ENCODE data around the gene GPAT2.
A peak's percentile ranks its signal among the peaks of the same experiment; 100 is the strongest.

GPAT2 gene

GRCh38 chr2:96065381-96065930 is 30.7 kb upstream of the GPAT2 start:
- TF ChIP-seq CREB1 (IDR thresholded peaks at IDR 0.05; ENCODE audit: low read depth): no peak
- no peak for TF ChIP-seq REST (IDR thresholded peaks at IDR 0.05; ENCODE audit: low read depth)

DNA sequence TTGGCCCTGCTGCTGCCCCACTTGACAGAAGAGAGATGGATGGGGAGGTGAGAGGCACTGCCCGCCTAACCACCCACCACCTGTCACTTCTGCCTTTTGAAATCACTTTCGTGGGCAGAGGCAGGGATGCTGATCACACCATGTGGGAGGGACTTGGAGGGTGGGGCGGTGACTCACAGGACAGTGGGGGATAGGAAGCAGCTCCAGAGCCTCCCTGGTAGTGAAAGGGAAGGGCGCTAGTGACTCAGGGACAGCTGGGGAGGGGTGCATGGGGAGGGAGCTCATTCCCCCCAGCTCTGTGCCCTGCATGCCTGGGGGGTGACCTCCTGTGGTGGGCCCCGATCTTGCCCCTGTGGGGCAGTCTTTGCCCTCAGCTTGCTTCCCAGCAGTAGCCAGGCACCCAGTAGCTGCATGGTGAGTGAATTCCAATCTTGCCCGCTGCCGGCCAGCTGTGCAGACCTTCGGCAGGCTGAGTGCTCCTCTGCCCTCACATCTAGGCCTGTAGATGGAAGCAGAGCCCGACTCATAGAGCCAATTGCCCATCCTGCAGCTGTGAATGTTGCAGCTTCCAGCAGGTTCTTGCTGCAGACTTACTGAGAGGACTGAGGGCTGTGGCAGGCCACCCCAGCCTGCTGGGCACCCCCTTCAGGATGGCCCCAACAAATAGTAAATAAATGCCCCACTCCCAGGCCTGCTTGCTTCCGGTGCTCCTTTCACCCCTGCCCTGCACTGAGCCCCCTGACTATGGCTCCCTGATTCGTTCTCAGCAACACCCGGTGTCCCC is 28.6 kb upstream of the GPAT2 start:
- TF ChIP-seq RAD21 (IDR thresholded peaks at IDR 0.05; ENCODE audit: low read depth): peak; percentile 35; the same call in 1 of the 2 replicates

DNA sequence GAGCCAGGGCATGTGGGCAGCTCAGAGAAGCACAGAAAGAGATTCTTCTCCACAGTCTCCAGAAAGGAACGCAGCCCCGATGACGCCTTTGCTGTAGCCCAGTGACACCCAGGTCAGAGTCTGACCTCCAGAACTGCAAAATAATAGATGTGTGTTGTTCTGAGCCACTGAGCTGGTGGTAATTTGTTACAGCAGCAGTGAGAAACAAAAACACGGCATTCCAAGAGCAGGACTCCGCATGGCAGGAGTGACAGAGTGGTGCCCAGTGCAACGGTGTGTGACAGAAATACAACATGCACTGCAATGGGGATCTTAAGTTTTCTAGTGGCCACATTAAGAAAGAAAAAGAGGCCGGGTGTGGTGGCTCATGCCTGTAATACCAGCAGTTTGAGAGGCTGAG is 18.7 kb upstream of the GPAT2 start:
- peak; percentile 22; the same call in 1 of the 2 replicates for TF ChIP-seq TEAD4 (IDR thresholded peaks at IDR 0.05)

DNA sequence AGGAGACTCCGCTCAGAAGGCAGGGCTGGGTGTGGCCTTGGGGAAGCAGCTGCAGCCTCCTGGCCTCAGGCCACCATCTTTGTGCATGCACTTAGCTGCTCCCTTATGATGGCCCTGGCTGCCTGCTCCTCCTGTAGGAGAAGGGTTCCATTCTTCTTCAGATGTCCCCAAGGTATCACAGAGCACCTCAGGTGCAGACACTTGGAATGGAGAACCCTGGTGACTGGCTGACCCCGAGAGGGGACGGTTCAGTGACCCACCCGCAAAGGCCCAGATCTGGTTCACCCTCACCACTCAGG is 9.6 kb downstream of the GPAT2 start:
- no peak for TF ChIP-seq EP300 (IDR thresholded peaks at IDR 0.05; ENCODE audit: borderline replicate concordance)
- no peak for TF ChIP-seq FOXM1 (IDR thresholded peaks at IDR 0.05; ENCODE audit: borderline replicate concordance, low read depth)
- no peak for TF ChIP-seq CEBPB (IDR thresholded peaks at IDR 0.05)
- no peak for TF ChIP-seq MAX (IDR thresholded peaks at IDR 0.05)
- TF ChIP-seq, protein P1, sequence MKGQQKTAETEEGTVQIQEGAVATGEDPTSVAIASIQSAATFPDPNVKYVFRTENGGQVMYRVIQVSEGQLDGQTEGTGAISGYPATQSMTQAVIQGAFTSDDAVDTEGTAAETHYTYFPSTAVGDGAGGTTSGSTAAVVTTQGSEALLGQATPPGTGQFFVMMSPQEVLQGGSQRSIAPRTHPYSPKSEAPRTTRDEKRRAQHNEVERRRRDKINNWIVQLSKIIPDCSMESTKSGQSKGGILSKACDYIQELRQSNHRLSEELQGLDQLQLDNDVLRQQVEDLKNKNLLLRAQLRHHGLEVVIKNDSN (IDR thresholded peaks at IDR 0.05): no peak
- TF ChIP-seq NFIC (IDR thresholded peaks at IDR 0.05): no peak
- no peak for TF ChIP-seq EGR1 (IDR thresholded peaks at IDR 0.05)
- no peak for TF ChIP-seq REST (IDR thresholded peaks at IDR 0.05; ENCODE audit: low read depth)
- TF ChIP-seq RAD21 (IDR thresholded peaks at IDR 0.05; ENCODE audit: low read depth): no peak
- TF ChIP-seq TCF12 (IDR thresholded peaks at IDR 0.05; ENCODE audit: low read depth): no peak
- no peak for TF ChIP-seq ZBTB7A (IDR thresholded peaks at IDR 0.05; ENCODE audit: low read depth)
- no peak for TF ChIP-seq YY1 (IDR thresholded peaks at IDR 0.05; ENCODE audit: low read depth)
- TF ChIP-seq TEAD4 (IDR thresholded peaks at IDR 0.05): no peak
- TF ChIP-seq TAF1 (IDR thresholded peaks at IDR 0.05; ENCODE audit: low read depth): no peak
- no peak for TF ChIP-seq CREB1 (IDR thresholded peaks at IDR 0.05; ENCODE audit: low read depth)

DNA sequence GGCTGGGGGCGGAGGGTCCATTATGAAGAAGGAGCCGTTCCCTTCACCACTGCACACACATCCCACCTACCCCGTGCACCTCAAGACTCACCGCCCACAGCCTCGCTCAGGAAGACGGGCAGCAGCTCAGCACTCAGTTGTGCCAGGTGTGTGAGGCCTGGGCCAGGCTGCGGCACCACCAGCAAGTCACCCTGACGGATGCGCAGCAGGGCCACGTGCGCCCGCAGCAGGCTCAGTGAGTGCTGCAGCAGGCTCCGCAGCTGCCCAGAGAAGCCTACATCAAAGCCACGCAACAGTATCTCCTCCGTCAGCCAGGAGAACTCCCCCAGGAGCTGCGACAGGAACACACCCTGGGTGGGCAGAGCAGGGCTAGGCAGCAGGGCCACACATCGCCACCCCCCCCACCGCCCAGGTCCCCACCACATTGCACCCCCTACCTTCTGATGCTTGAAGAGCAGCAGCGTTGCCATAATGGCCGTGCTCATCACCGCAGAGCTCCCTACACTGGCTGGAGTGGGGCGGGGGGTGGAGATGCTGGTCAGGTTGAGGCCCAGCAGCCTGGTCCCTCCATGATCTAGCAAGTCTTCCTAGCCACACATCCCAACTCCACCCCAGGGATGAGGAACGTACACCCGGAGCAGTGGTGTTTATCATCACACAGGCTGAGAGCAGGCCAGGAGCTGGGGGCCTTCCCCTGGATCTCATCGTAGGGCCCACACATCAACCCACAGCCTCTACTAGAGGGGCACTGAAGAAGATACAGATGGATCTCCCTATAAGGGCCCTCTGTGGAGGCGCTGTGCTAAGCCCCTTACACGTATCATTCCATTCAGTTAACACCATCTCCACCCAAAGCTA is 10.2 kb downstream of the GPAT2 start:
- TF ChIP-seq REST (IDR thresholded peaks at IDR 0.05; ENCODE audit: low read depth) (no peak), ZBTB7A (IDR thresholded peaks at IDR 0.05; ENCODE audit: low read depth) (no peak), TAF1 (IDR thresholded peaks at IDR 0.05; ENCODE audit: low read depth) (no peak), CREB1 (IDR thresholded peaks at IDR 0.05; ENCODE audit: low read depth) (no peak)

Measured in Ishikawa (cell line).